Embryonic facial prominence (tissue), 1 donor: Measurements from ENCODE around the gene ANKRD30A.
"Not testable (repeated sequence)": the region's sequence is repeated elsewhere in the genome, so short reads cannot be mapped to it uniquely, and the experiment has no call there.

Experiments
- DNase-seq: peaks from one replicate; pipeline ENCODE4 v3.0.0-alpha.2; 2016; ENCODE audit errors: extremely low spot score

Gene ANKRD30A

GRCh38 chr10:37125191-37125732 lies at the start of gene ANKRD30A:
Gene ANKRD30A, plus strand, starts transcription at chr10:37125598. Its CDS starts 190 bp downstream, at chr10:37125788.
- DNase-seq, result no peak

- DNase-seq, result not testable (repeated sequence)
Observed at GRCh38 chr10:37076083-37076482, 49.3 kb upstream of the ANKRD30A start.

- DNase-seq, result no peak
Observed at GRCh38 chr10:37095792-37096573, 29.4 kb upstream of the ANKRD30A start.

- no peak for DNase-seq
Observed at GRCh38 chr10:37101261-37101660, 24.1 kb upstream of the ANKRD30A start.

GRCh38 chr10:37109000-37109399 lies 16.4 kb upstream of the ANKRD30A start:
- DNase-seq, result no peak

- no peak for DNase-seq
Observed at GRCh38 chr10:37124532-37124931, 866 bp upstream of the ANKRD30A start.

- no peak for DNase-seq
Observed at GRCh38 chr10:37125921-37126320, 523 bp downstream of the ANKRD30A start.

- no peak for DNase-seq
Observed at GRCh38 chr10:37146443-37146842, 21.0 kb downstream of the ANKRD30A start.

- DNase-seq, result not testable (repeated sequence)
Observed at GRCh38 chr10:37162430-37162829, 37.0 kb downstream of the ANKRD30A start.

GRCh38 chr10:37171945-37172344 lies 46.5 kb downstream of the ANKRD30A start:
- not testable (repeated sequence) for DNase-seq

GRCh38 chr10:37178296-37178695 lies 52.9 kb downstream of the ANKRD30A start:
- DNase-seq, result not testable (repeated sequence)

- not testable (repeated sequence) for DNase-seq
Observed at GRCh38 chr10:37182719-37183118, 57.3 kb downstream of the ANKRD30A start.

GRCh38 chr10:37206132-37206531 lies 80.7 kb downstream of the ANKRD30A start:
- DNase-seq, result no peak

GRCh38 chr10:37220866-37221265 lies 95.5 kb downstream of the ANKRD30A start:
- DNase-seq, result no peak

- no peak for DNase-seq
Observed at GRCh38 chr10:37222046-37222445, 96.6 kb downstream of the ANKRD30A start.

- no peak for DNase-seq
Observed at GRCh38 chr10:37225163-37225562, 99.8 kb downstream of the ANKRD30A start.

GRCh38 chr10:37226524-37226923 lies 101.1 kb downstream of the ANKRD30A start:
- no peak for DNase-seq

- DNase-seq, result no peak
Observed at GRCh38 chr10:37234692-37235091, 109.3 kb downstream of the ANKRD30A start.

GRCh38 chr10:37236093-37236492 lies 110.7 kb downstream of the ANKRD30A start:
- DNase-seq, result no peak

- no peak for DNase-seq
Observed at GRCh38 chr10:37240223-37240622, 114.8 kb downstream of the ANKRD30A start.

- DNase-seq, result no peak
Observed at GRCh38 chr10:37246637-37247036, 121.2 kb downstream of the ANKRD30A start.

- DNase-seq, result not testable (repeated sequence)
Observed at GRCh38 chr10:37255837-37256236, 130.4 kb downstream of the ANKRD30A start.

GRCh38 chr10:37263304-37263703 lies 137.9 kb downstream of the ANKRD30A start:
- DNase-seq, result no peak
